ENCODE data around the gene TRIP12.
"Not testable (repeated sequence)": the region's sequence is repeated elsewhere in the genome, so short reads cannot be mapped to it uniquely, and the experiment has no call there.

Gene TRIP12

GRCh38 chr2:229860334-229860733 lies 61.5 kb downstream of the TRIP12 start:
- no peak overlapping the region for H3K4me3 ChIP-seq (ENCODE audit: low read depth, low read length)
- TF ChIP-seq CTCF (IDR thresholded peaks at IDR 0.05; ENCODE audit: low read depth, low read length), result no peak

- no peak overlapping the region for H3K4me3 ChIP-seq (ENCODE audit: low read depth, low read length)
- TF ChIP-seq CTCF (IDR thresholded peaks at IDR 0.05; ENCODE audit: low read depth, low read length), result no peak
Measured at GRCh38 chr2:229858351-229858750, 63.5 kb downstream of the TRIP12 start.

- TF ChIP-seq CTCF (IDR thresholded peaks at IDR 0.05; ENCODE audit: low read depth, low read length), result no peak
- H3K4me3 ChIP-seq (ENCODE audit: low read depth, low read length), result no peak overlapping the region
Measured at GRCh38 chr2:229857634-229858033, 64.2 kb downstream of the TRIP12 start.

GRCh38 chr2:229856413-229856812 lies 65.4 kb downstream of the TRIP12 start:
- H3K4me3 ChIP-seq (ENCODE audit: low read depth, low read length), result no peak overlapping the region
- no peak for TF ChIP-seq CTCF (IDR thresholded peaks at IDR 0.05; ENCODE audit: low read depth, low read length)

GRCh38 chr2:229855116-229855515 lies 66.7 kb downstream of the TRIP12 start:
- no peak overlapping the region for H3K4me3 ChIP-seq (ENCODE audit: low read depth, low read length)
- TF ChIP-seq CTCF (IDR thresholded peaks at IDR 0.05; ENCODE audit: low read depth, low read length), result no peak

- H3K4me3 ChIP-seq (ENCODE audit: low read depth, low read length), result no peak overlapping the region
- TF ChIP-seq CTCF (IDR thresholded peaks at IDR 0.05; ENCODE audit: low read depth, low read length), result no peak
Measured at GRCh38 chr2:229852565-229852964, 69.2 kb downstream of the TRIP12 start.

GRCh38 chr2:229851870-229852269 lies 69.9 kb downstream of the TRIP12 start:
- TF ChIP-seq CTCF (IDR thresholded peaks at IDR 0.05; ENCODE audit: low read depth, low read length), result no peak
- no peak overlapping the region for H3K4me3 ChIP-seq (ENCODE audit: low read depth, low read length)

- not testable (repeated sequence) for H3K4me3 ChIP-seq (ENCODE audit: low read depth, low read length)
Measured at GRCh38 chr2:229850355-229851275, 71.2 kb downstream of the TRIP12 start.
